Epithelial cell of esophagus (primary cell): ENCODE measurements around the gene GLTPD2.

Experiments used
- DNase-seq: peaks from one replicate; pipeline ENCODE4 v3.0.0; 2010; ENCODE audit warnings: low read depth
- H3K4me3 ChIP-seq: 2 replicates; pipeline ENCODE4 v1.5.1; 2011; ENCODE audit warnings: mild to moderate bottlenecking, low read length, control low read depth
- TF ChIP-seq, protein P1 (sequence below): IDR thresholded peaks from 2 replicates; pipeline ENCODE4 v1.5.1; 2011; ENCODE audit warnings: low read depth, mild to moderate bottlenecking, low read length, control low read depth, inconsistent platforms; ENCODE audit not compliant: insufficient read depth; ENCODE audit errors: missing control alignments

GLTPD2 gene

GRCh38 chr17:4742629-4743028 lies 46.1 kb upstream of the GLTPD2 start:
- DNase-seq, result no peak
- H3K4me3 ChIP-seq, result no peak overlapping the region
- TF ChIP-seq, protein P1, sequence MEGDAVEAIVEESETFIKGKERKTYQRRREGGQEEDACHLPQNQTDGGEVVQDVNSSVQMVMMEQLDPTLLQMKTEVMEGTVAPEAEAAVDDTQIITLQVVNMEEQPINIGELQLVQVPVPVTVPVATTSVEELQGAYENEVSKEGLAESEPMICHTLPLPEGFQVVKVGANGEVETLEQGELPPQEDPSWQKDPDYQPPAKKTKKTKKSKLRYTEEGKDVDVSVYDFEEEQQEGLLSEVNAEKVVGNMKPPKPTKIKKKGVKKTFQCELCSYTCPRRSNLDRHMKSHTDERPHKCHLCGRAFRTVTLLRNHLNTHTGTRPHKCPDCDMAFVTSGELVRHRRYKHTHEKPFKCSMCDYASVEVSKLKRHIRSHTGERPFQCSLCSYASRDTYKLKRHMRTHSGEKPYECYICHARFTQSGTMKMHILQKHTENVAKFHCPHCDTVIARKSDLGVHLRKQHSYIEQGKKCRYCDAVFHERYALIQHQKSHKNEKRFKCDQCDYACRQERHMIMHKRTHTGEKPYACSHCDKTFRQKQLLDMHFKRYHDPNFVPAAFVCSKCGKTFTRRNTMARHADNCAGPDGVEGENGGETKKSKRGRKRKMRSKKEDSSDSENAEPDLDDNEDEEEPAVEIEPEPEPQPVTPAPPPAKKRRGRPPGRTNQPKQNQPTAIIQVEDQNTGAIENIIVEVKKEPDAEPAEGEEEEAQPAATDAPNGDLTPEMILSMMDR, result no peak

- H3K4me3 ChIP-seq, result no peak overlapping the region
- TF ChIP-seq, protein P1, result no peak
- DNase-seq, result no peak
These were observed 45.5 kb upstream of the GLTPD2 start for GRCh38 chr17:4743216-4743615.

DNA sequence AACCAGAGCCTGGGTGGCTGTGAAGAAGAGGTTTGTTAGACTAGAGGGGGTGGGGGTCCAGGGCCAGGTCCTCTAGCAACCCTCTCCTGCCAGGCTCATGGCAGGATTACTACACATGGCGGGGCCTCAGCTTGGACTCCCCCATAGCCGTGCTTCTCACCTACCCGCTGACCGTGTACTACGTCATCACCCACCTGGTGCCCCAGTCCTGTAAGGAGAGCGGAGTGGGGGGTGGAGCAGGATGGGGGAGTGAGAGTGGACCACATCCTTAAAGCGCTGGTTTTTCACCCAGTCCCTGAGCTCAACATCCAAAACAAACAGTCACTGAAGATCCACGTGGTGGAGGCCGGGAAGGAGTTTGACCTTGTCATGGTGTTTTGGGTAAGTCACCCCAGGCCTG lies 44.9 kb upstream of the GLTPD2 start:
- TF ChIP-seq, protein P1, result no peak
- DNase-seq, result no peak

DNA sequence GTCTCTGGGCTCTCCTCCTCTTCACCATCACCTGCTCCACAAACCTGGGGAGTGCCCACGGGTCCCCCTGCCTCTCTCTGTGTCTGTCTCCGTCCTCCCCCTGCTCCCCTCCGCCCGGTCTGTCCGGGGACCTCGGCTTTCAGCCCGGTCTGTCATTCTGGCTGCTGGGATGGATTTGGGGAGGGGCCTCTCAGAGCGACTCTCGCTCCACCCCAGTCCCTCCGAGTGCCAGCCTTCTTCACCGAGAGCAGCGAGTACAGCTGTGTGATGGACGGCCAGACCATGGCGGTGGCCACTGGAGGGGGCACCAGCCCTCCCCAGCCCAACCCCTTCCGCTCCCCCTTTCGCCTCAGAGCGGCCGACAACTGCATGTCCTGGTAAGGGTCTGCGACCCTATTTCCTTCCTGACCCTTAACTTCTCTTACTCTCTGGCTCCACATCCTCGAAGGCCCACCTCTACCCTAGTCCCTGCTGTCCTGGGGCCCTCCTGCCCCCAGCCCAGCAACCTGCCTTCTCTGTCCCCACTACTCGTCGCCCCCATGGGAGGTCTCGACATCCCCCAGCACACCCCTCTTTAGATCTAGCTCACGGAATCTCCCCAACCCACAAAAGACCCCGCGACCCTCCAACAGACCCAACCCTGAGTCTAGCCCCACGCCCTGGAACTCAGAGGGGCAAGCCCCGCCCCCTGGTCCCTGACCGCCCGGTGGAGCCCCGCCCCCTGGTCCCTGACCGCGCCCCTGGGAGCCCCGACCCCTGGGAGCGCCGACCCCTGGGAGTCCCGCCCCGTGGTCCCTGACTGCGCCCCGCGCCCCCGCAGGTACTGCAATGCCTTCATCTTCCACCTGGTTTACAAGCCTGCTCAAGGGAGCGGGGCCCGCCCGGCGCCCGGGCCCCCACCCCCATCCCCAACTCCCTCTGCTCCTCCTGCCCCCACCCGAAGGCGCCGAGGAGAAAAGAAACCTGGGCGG lies 43.5 kb upstream of the GLTPD2 start:
- TF ChIP-seq, protein P1, result no peak
- DNase-seq, result no peak
- H3K4me3 ChIP-seq, result no peak overlapping the region

More for the DNA sequence above, 44.9 kb upstream of the GLTPD2 start:
- H3K4me3 ChIP-seq, result no peak overlapping the region

DNA sequence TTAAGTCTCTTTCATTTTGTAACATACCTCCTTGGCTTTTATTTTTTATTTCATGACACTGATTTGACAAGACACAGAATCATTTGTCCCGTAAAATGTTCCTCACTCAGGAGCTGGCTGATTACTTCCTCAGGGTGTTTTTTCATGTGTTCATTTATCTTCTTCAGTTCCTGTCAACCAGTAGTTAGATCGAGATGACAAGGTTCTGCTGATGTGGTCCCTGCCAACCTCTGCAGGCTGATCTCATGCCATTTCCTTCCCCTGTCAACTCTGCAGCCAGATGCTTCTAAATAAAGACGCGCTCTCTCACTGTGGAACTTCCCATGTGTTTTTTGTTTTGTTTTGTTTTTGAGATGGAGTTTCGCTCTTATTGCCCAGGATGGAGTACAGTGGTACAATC lies 40.9 kb upstream of the GLTPD2 start:
- DNase-seq, result no peak
- H3K4me3 ChIP-seq, result no peak overlapping the region
- TF ChIP-seq, protein P1, result no peak

- TF ChIP-seq, protein P1, result no peak
These were observed 40.1 kb upstream of the GLTPD2 start for GRCh38 chr17:4748686-4749085.

More at GRCh38 chr17:4748686-4749085, 40.1 kb upstream of the GLTPD2 start:
- H3K4me3 ChIP-seq, result no peak overlapping the region
- no peak for DNase-seq
